MM.1S (cell line): Measurements from ENCODE around the gene DHX8.

Source experiments
- CTCF ChIP-seq: fragments of 300-600 bp; sonication (generic); IDR thresholded peaks from 2 replicates; pipeline ENCODE4 v1.5.1; 2016; ENCODE audit warnings: antibody characterized with exemption, low read length, mixed read lengths
- EZH2 ChIP-seq: fragments of 300-600 bp; sonication (generic); optimal IDR thresholded peaks from 2 replicates; pipeline ENCODE3; 2017; ENCODE audit warnings: low read depth, mild to moderate bottlenecking, antibody characterized with exemption, low read length, mixed read lengths

GRCh38 chr17:43439041-43439440 lies 44.7 kb upstream of the DHX8 start:
- TF ChIP-seq CTCF (no peak), EZH2 (no peak)
